HCT116 (cell line): ENCODE measurements around the gene PARP6. TPM values are rescaled to one million over a fixed set of nuclear protein-coding genes. Genes with fewer than 3 reads are reported as not detected.

Experiments
- ATAC-seq: fragments of 200-7000 bp; cut with Tn5 transposase; 2 replicates; pipeline ENCODE4 v1.9.1; 2020; ENCODE audit warnings: mild to moderate bottlenecking, moderate library complexity
- BruUV-seq: library from RNA; stranded (reverse); fragments of 400-500 nt; replicated peaks from 2 replicates; lab custom pipeline; 2021; lab: Mats Ljungman, UMichigan
- CTCF ChIA-PET: fragments of 300-600 bp; sonication (Branson Sonifier 250); formaldehyde crosslinking; loops from one replicate; lab custom pipeline; 2021; ENCODE audit warnings: antibody characterized with exemption; lab: Charles Lee
- POLR2A ChIA-PET: fragments of 300-600, 350-600 bp; sonication (Branson Sonifier 250); formaldehyde crosslinking; loops from one replicate; lab custom pipeline; 2021; ENCODE audit warnings: antibody characterized with exemption; lab: Charles Lee
- RAD21 ChIA-PET, 2 experiments: fragments of 300-600 bp; sonication (Branson Sonifier 250); formaldehyde crosslinking; loops; one replicate each; lab custom pipeline; 2023; ENCODE audit warnings: low total read pairs in 2 of 2; ENCODE audit not compliant: uncharacterized antibody in 2 of 2, unreplicated experiment in 2 of 2, low non-redundant PET in 1 of 2; lab: Charles Lee
- DNase-seq: peaks from one replicate; pipeline ENCODE4 v3.0.0-alpha.2; 2010; ENCODE audit warnings: low read depth, low spot score
- H2AFZ ChIP-seq: fragments of 200-600 bp; shearing (Covaris generic), sonication (generic); 2 replicates; pipeline ENCODE4 v1.6.1; 2017; ENCODE audit warnings: low read depth, mixed run types, mixed read lengths, antibody characterized with exemption, low read length; ENCODE audit not compliant: poor library complexity, severe bottlenecking
- H3K27ac ChIP-seq: 2 replicates; pipeline ENCODE4 v1.5.1; 2012; ENCODE audit warnings: low read depth, low read length
- H3K27me3 ChIP-seq: fragments of 200-600 bp; sonication (generic); 2 replicates; pipeline ENCODE4 v1.6.1; 2016; ENCODE audit warnings: mixed run types, low read length, mixed read lengths; ENCODE audit not compliant: insufficient read depth
- H3K36me3 ChIP-seq, 2 experiments: fragments of 200-500 bp in 1 of 2; fragments of 200-600 bp in 1 of 2; sonication (Bioruptor generic) in 1 of 2; sonication (generic) in 1 of 2; 2 replicates each; pipeline versions ENCODE4 v1.5.1 to v1.6.1; 2014 to 2016; ENCODE audit warnings: low read length in 2 of 2, inconsistent platforms in 1 of 2, mixed read lengths in 1 of 2, mixed run types in 1 of 2; ENCODE audit not compliant: insufficient read depth in 2 of 2, control insufficient read depth in 1 of 2
- H3K4me1 ChIP-seq, 2 experiments: fragments of 200-600 bp in 1 of 2; sonication (generic) in 1 of 2; 2 replicates each; pipeline versions ENCODE4 v1.5.1 to v1.6.1; 2012 to 2017; ENCODE audit warnings: low read length in 2 of 2, inconsistent platforms in 1 of 2, mild to moderate bottlenecking in 1 of 2, mixed read lengths in 1 of 2, mixed run types in 1 of 2, moderate library complexity in 1 of 2; ENCODE audit not compliant: insufficient read depth in 2 of 2, control insufficient read depth in 1 of 2
- H3K4me2 ChIP-seq: fragments of 200-600 bp; sonication (generic); 2 replicates; pipeline ENCODE4 v1.6.1; 2017; ENCODE audit warnings: mixed run types, low read length, mixed read lengths
- H3K4me3 ChIP-seq, 2 experiments: fragments of 200-600 bp in 1 of 2; sonication (generic) in 1 of 2; replicated peaks in 1 of 2; 2 replicates each; pipeline ENCODE4 v1.5.1; 2011 to 2016; ENCODE audit warnings: low read length in 2 of 2, control low read depth in 1 of 2, low read depth in 1 of 2, mild to moderate bottlenecking in 1 of 2, mixed read lengths in 1 of 2, mixed run types in 1 of 2
- H3K79me2 ChIP-seq: fragments of 200-600 bp; sonication (generic); 2 replicates; pipeline ENCODE4 v1.6.1; 2017; ENCODE audit warnings: mild to moderate bottlenecking, mixed run types, low read length, moderate library complexity, mixed read lengths; ENCODE audit not compliant: insufficient read depth
- H3K9ac ChIP-seq: fragments of 200-600 bp; sonication (generic); 2 replicates; pipeline ENCODE4 v1.6.1; 2016; ENCODE audit warnings: low read length, mixed read lengths
- H3K9me2 ChIP-seq: fragments of 200-600 bp; sonication (generic), shearing (Covaris generic); 2 replicates; pipeline ENCODE4 v1.6.1; 2017; ENCODE audit warnings: mixed run types, mild to moderate bottlenecking, moderate library complexity; ENCODE audit not compliant: insufficient read depth
- H3K9me3 ChIP-seq, 2 experiments: fragments of 200-500 bp in 1 of 2; fragments of 200-600 bp in 1 of 2; sonication (Bioruptor generic) in 1 of 2; sonication (generic) in 1 of 2; 2 replicates each; pipeline ENCODE4 v1.6.1; 2014 to 2017; ENCODE audit warnings: low read length in 2 of 2, mixed read lengths in 2 of 2, inconsistent platforms in 1 of 2, low read depth in 1 of 2, mild to moderate bottlenecking in 1 of 2, mixed run types in 1 of 2, moderate library complexity in 1 of 2; ENCODE audit not compliant: control insufficient read depth in 1 of 2, insufficient read depth in 1 of 2
- H4K20me1 ChIP-seq: fragments of 200-600 bp; sonication (generic), shearing (Covaris generic); 2 replicates; pipeline ENCODE4 v1.6.1; 2017; ENCODE audit warnings: mixed run types, mild to moderate bottlenecking, moderate library complexity; ENCODE audit not compliant: insufficient read depth
- ATF3 ChIP-seq: IDR thresholded peaks from 2 replicates; pipeline ENCODE4 v1.6.1; 2012
- CBX3 ChIP-seq: IDR thresholded peaks from 2 replicates; pipeline ENCODE4 v1.6.1; 2012; ENCODE audit warnings: low read depth
- CTCF ChIP-seq, 3 experiments: fragments of 200-600 bp in 1 of 3; sonication (generic) in 1 of 3; IDR thresholded peaks in 2 of 3; conservative IDR thresholded peaks in 1 of 3; 2 replicates each; pipeline ENCODE4 v1.5.1; 2012 to 2017; ENCODE audit warnings: low read depth in 2 of 3, low read length in 2 of 3, antibody characterized with exemption in 1 of 3, borderline replicate concordance in 1 of 3, control low read depth in 1 of 3, mild to moderate bottlenecking in 1 of 3, mixed read lengths in 1 of 3, mixed run types in 1 of 3, moderate library complexity in 1 of 3; ENCODE audit not compliant: insufficient read depth in 1 of 3
- ELF1 ChIP-seq: IDR thresholded peaks from 2 replicates; pipeline ENCODE4 v1.6.1; 2012; ENCODE audit warnings: low read depth, borderline replicate concordance
- EZH2phosphoT487 ChIP-seq: fragments of 200-600 bp; IDR thresholded peaks from 2 replicates; pipeline ENCODE4 v1.6.1; 2018; ENCODE audit warnings: antibody characterized with exemption, borderline replicate concordance
- FOSL1 ChIP-seq: IDR thresholded peaks from 2 replicates; pipeline ENCODE4 v1.6.1; 2012; ENCODE audit warnings: low read depth
- POLR2AphosphoS5 ChIP-seq: IDR thresholded peaks from 2 replicates; pipeline ENCODE4 v1.6.1; 2011; ENCODE audit warnings: mild to moderate bottlenecking, low read depth, low read length, moderate library complexity
- RAD21 ChIP-seq: IDR thresholded peaks from 2 replicates; pipeline ENCODE4 v1.6.1; 2012; ENCODE audit warnings: low read depth, mild to moderate bottlenecking
- SP1 ChIP-seq: IDR thresholded peaks from 2 replicates; pipeline ENCODE4 v1.6.1; 2012; ENCODE audit warnings: low read depth
- YY1 ChIP-seq: IDR thresholded peaks from 2 replicates; pipeline ENCODE4 v1.6.1; 2011; ENCODE audit warnings: low read length, low read depth, moderate library complexity, mild to moderate bottlenecking; ENCODE audit not compliant: insufficient replicate concordance; ENCODE audit errors: extremely low read depth
- ZFX ChIP-seq: fragments of 450-650 bp; IDR thresholded peaks from 2 replicates; pipeline ENCODE4 v1.6.1; 2017
- intact Hi-C: fragments of 100-400 bp; cut with micrococcal nuclease; formaldehyde crosslinking; loops from 2 replicates; pipeline ENCODE4 v1.10.0; 2022
- total RNA-seq: library from RNA; stranded (reverse); gene quantifications from one replicate; pipeline ENCODE4 v1.2.1, GENCODE V29; 2021; ENCODE audit not compliant: unreplicated experiment
- TF ChIP-seq, protein P1 (sequence below): IDR thresholded peaks from 2 replicates; pipeline ENCODE4 v1.6.1; 2012; ENCODE audit warnings: low read depth

The PARP6 gene
- total RNA-seq, 1 experiment from 2014 or later = 67.9 TPM

DNA sequence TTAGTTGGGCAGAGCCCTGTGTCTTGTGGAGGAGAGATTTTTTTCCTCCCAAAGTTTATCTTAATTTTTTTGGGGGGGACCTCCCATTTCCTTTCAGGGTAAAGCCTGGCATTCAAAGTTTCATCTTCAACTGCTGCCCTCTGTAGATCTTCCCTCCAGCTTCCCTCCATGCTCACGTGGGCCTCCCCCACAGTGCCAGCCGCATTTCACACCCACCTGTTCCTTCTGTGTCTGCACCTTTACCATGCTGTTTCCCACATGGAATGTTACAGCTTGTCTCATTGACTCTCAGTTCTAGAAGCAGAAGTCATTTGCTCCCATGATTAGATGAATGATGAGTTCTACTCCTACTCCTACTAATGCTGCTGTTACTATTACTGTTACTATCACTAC is 41.1 kb upstream of the PARP6 start:
- TF ChIP-seq SP1 (no peak), RAD21 (no peak), ELF1 (no peak), POLR2AphosphoS5 (no peak), CBX3 (no peak), EZH2phosphoT487 (no peak)
- TF ChIP-seq, all 23 proteins: peak for 0
- no peaks in the 10 kb centered on the region for H3K9me3 ChIP-seq
- no peak overlapping the region for H3K4me3 ChIP-seq
- H3K4me1 ChIP-seq = no peaks in the 10 kb centered on the region
- no peak overlapping the region for H3K4me2 ChIP-seq
- intact Hi-C loops = loop anchor here (10.0 kb wide), 1 partner anchor 271 kb away; no protein-coding TSS in a partner anchor
- H4K20me1 ChIP-seq = no peaks in the 10 kb centered on the region
- no peaks in the 10 kb centered on the region for H3K36me3 ChIP-seq
- H3K27me3 ChIP-seq = no peaks in the 10 kb centered on the region
- ChIA-PET POLR2A (no interaction called here), CTCF (interaction anchor here (1.0 to 1.7 kb wide), 6 partner anchors 10 to 358 kb away, joined by 3 to 7 read pairs (median 6); no protein-coding TSS in a partner anchor), RAD21 (interaction anchor here in 1 of 2 experiments (1.0 kb wide), 1 partner anchor 70 kb away, joined by 3 read pairs; no protein-coding TSS in a partner anchor)
- no TSS peak for BruUV-seq
- no peak overlapping the region for H2AFZ ChIP-seq
- no peaks in the 10 kb centered on the region for H3K79me2 ChIP-seq
- DNase-seq (no peak), ATAC-seq (no peak)
- H3K27ac ChIP-seq = no peak overlapping the region
- H3K9me2 ChIP-seq = no peaks in the 10 kb centered on the region
- no peak overlapping the region for H3K9ac ChIP-seq

GRCh38 chr15:72312605-72313447 is 40.5 kb upstream of the PARP6 start:
- RAD21 ChIA-PET = interaction anchor here in 1 of 2 experiments (1.2 kb wide), 1 partner anchor 358 kb away, joined by 3 read pairs; no protein-coding TSS in a partner anchor

More at GRCh38 chr15:72312605-72313447, 40.5 kb upstream of the PARP6 start:
- Histone ChIP-seq H3K9ac (no peak overlapping the region), H3K9me3 (no peaks in the 10 kb centered on the region), H4K20me1 (no peaks in the 10 kb centered on the region), H3K27me3 (no peaks in the 10 kb centered on the region), H2AFZ (no peak overlapping the region), H3K4me1 (no peaks in the 10 kb centered on the region), H3K36me3 (no peaks in the 10 kb centered on the region), H3K4me3 (no peak overlapping the region), H3K4me2 (no peak overlapping the region), H3K79me2 (no peaks in the 10 kb centered on the region), H3K27ac (no peak overlapping the region), H3K9me2 (no peaks in the 10 kb centered on the region)
- ATAC-seq (peak; percentile 100), DNase-seq (peak; percentile 63)
- POLR2A ChIA-PET = no interaction called here
- BruUV-seq = no TSS peak
- intact Hi-C loops = loop anchor here (10.0 kb wide), 1 partner anchor 272 kb away; no protein-coding TSS in a partner anchor
- CTCF ChIA-PET = interaction anchor here (1.0 to 1.7 kb wide), 6 partner anchors 9 to 358 kb away, joined by 3 to 7 read pairs (median 6); no protein-coding TSS in a partner anchor
- TF ChIP-seq RAD21 (peak; percentile 75), CTCF (IDR thresholded peaks at IDR 0.05 in 2 of 3, conservative IDR thresholded peaks at IDR 0.05 in 1 of 3; ENCODE audit: borderline replicate concordance in 1 of 3, insufficient read depth in 1 of 3, low read depth in 2 of 3, low read length in 2 of 3) (peak; percentile 65 to 85 (median 77)), YY1 (peak; percentile 40), FOSL1 (no peak), ZFX (no peak), POLR2AphosphoS5 (no peak), ATF3 (no peak)
- TF ChIP-seq, protein P1, sequence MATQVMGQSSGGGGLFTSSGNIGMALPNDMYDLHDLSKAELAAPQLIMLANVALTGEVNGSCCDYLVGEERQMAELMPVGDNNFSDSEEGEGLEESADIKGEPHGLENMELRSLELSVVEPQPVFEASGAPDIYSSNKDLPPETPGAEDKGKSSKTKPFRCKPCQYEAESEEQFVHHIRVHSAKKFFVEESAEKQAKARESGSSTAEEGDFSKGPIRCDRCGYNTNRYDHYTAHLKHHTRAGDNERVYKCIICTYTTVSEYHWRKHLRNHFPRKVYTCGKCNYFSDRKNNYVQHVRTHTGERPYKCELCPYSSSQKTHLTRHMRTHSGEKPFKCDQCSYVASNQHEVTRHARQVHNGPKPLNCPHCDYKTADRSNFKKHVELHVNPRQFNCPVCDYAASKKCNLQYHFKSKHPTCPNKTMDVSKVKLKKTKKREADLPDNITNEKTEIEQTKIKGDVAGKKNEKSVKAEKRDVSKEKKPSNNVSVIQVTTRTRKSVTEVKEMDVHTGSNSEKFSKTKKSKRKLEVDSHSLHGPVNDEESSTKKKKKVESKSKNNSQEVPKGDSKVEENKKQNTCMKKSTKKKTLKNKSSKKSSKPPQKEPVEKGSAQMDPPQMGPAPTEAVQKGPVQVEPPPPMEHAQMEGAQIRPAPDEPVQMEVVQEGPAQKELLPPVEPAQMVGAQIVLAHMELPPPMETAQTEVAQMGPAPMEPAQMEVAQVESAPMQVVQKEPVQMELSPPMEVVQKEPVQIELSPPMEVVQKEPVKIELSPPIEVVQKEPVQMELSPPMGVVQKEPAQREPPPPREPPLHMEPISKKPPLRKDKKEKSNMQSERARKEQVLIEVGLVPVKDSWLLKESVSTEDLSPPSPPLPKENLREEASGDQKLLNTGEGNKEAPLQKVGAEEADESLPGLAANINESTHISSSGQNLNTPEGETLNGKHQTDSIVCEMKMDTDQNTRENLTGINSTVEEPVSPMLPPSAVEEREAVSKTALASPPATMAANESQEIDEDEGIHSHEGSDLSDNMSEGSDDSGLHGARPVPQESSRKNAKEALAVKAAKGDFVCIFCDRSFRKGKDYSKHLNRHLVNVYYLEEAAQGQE = no peak
